ENCODE data around the gene RBM47.

RBM47 gene

GRCh38 chr4:40406340-40406739 is 223.3 kb downstream of the RBM47 start:
- Histone ChIP-seq H3K4me1 (ENCODE audit: control insufficient read depth in 2 of 2, insufficient read depth in 1 of 2, low read depth in 1 of 2, low read length in 2 of 2) (peaks cover 0 to 4% of the 10 kb centered on the region in 2 donors), H3K79me1 (ENCODE audit: low read depth, low read length) (no peaks in the 10 kb centered on the region), H3K9ac (ENCODE audit: low read depth, low read length, poor library complexity) (no peak overlapping the region), H3K27ac (replicated peaks; ENCODE audit: low read length) (no peak overlapping the region), H3K4me3 (ENCODE audit: low read length in 2 of 2) (no peak overlapping the region), H3K23ac (ENCODE audit: low read depth, low read length, poor library complexity) (no peak overlapping the region), H2BK5ac (ENCODE audit: low read length) (no peak overlapping the region), H2BK12ac (ENCODE audit: low read length) (no peak overlapping the region), H3K9me3 (replicated peaks in 1 of 2; ENCODE audit: control insufficient read depth in 2 of 2, insufficient read depth in 1 of 2, low read depth in 1 of 2, low read length in 2 of 2) (peaks cover 0 to 2% of the 10 kb centered on the region in 2 donors), H3K14ac (ENCODE audit: low read length) (no peak overlapping the region), H2BK15ac (ENCODE audit: low read length) (no peak overlapping the region), H2AFZ (ENCODE audit: low read length) (no peak overlapping the region), H4K8ac (ENCODE audit: low read depth, low read length) (no peak overlapping the region), H2BK120ac (ENCODE audit: low read depth, low read length) (no peak overlapping the region), H3K36me3 (replicated peaks in 1 of 2; ENCODE audit: control insufficient read depth in 2 of 2, insufficient read depth in 2 of 2, low read length in 2 of 2) (no peaks in the 10 kb centered on the region), H2AK5ac (ENCODE audit: low read depth, low read length) (no peak overlapping the region), H4K91ac (ENCODE audit: low read depth, low read length, poor library complexity) (no peak overlapping the region), H3K27me3 (ENCODE audit: control insufficient read depth in 3 of 3, insufficient read depth in 3 of 3, low read depth in 1 of 3, low read length in 3 of 3) (no peaks in the 10 kb centered on the region), H3K4me2 (ENCODE audit: insufficient read depth, low read length, poor library complexity, severe bottlenecking) (no peak overlapping the region), H3K4ac (ENCODE audit: low read length) (no peak overlapping the region), H3K18ac (ENCODE audit: low read length) (no peak overlapping the region)
- no CpG with 5 or more reads among the region's 4 CpGs for WGBS, 2 donors (ENCODE audit: extremely low coverage in 2 of 2, insufficient read length in 2 of 2, insufficient replicate concordance in 1 of 2)
- no peak for DNase-seq (ENCODE audit: low spot score)

- Histone ChIP-seq H3K27ac (replicated peaks; ENCODE audit: low read length) (no peak overlapping the region), H3K14ac (ENCODE audit: low read length) (no peak overlapping the region), H4K8ac (ENCODE audit: low read depth, low read length) (no peak overlapping the region), H2BK5ac (ENCODE audit: low read length) (no peak overlapping the region), H2BK120ac (ENCODE audit: low read depth, low read length) (no peak overlapping the region), H2BK12ac (ENCODE audit: low read length) (no peak overlapping the region), H4K91ac (ENCODE audit: low read depth, low read length, poor library complexity) (no peak overlapping the region), H3K18ac (ENCODE audit: low read length) (no peak overlapping the region), H3K4ac (ENCODE audit: low read length) (no peak overlapping the region), H3K79me1 (ENCODE audit: low read depth, low read length) (no peaks in the 10 kb centered on the region), H3K23ac (ENCODE audit: low read depth, low read length, poor library complexity) (no peak overlapping the region), H3K4me1 (ENCODE audit: control insufficient read depth in 2 of 2, insufficient read depth in 1 of 2, low read depth in 1 of 2, low read length in 2 of 2) (peaks cover 0 to 4% of the 10 kb centered on the region in 2 donors), H3K9ac (ENCODE audit: low read depth, low read length, poor library complexity) (no peak overlapping the region), H3K27me3 (ENCODE audit: control insufficient read depth in 3 of 3, insufficient read depth in 3 of 3, low read depth in 1 of 3, low read length in 3 of 3) (no peaks in the 10 kb centered on the region), H2BK15ac (ENCODE audit: low read length) (no peak overlapping the region), H3K36me3 (replicated peaks in 1 of 2; ENCODE audit: control insufficient read depth in 2 of 2, insufficient read depth in 2 of 2, low read length in 2 of 2) (no peaks in the 10 kb centered on the region), H3K9me3 (replicated peaks in 1 of 2; ENCODE audit: control insufficient read depth in 2 of 2, insufficient read depth in 1 of 2, low read depth in 1 of 2, low read length in 2 of 2) (peaks cover 0 to 2% of the 10 kb centered on the region in 2 donors), H3K4me3 (ENCODE audit: low read length in 2 of 2) (no peak overlapping the region), H2AFZ (ENCODE audit: low read length) (no peak overlapping the region), H3K4me2 (ENCODE audit: insufficient read depth, low read length, poor library complexity, severe bottlenecking) (no peak overlapping the region), H2AK5ac (ENCODE audit: low read depth, low read length) (no peak overlapping the region)
- no CpG with 5 or more reads among the region's 4 CpGs for WGBS, 2 donors (ENCODE audit: extremely low coverage in 2 of 2, insufficient read length in 2 of 2, insufficient replicate concordance in 1 of 2)
- no peak for DNase-seq (ENCODE audit: low spot score)
These were observed 224.5 kb downstream of the RBM47 start for GRCh38 chr4:40405193-40405592.

- peaks cover 0 to 4% of the 10 kb centered on the region in 2 donors for H3K4me1 ChIP-seq (ENCODE audit: control insufficient read depth in 2 of 2, insufficient read depth in 1 of 2, low read depth in 1 of 2, low read length in 2 of 2)
These were observed 226.6 kb downstream of the RBM47 start for GRCh38 chr4:40403081-40403480.

GRCh38 chr4:40402556-40402955 is 227.1 kb downstream of the RBM47 start:
- no peak overlapping the region for H3K23ac ChIP-seq (ENCODE audit: low read depth, low read length, poor library complexity)
- H3K27ac ChIP-seq (replicated peaks; ENCODE audit: low read length): no peak overlapping the region
- H3K4me3 ChIP-seq (ENCODE audit: low read length in 2 of 2): no peak overlapping the region
- peaks cover 0 to 4% of the 10 kb centered on the region in 2 donors for H3K4me1 ChIP-seq (ENCODE audit: control insufficient read depth in 2 of 2, insufficient read depth in 1 of 2, low read depth in 1 of 2, low read length in 2 of 2)
- H3K27me3 ChIP-seq (ENCODE audit: control insufficient read depth in 3 of 3, insufficient read depth in 3 of 3, low read depth in 1 of 3, low read length in 3 of 3): no peaks in the 10 kb centered on the region
- no peaks in the 10 kb centered on the region for H3K79me1 ChIP-seq (ENCODE audit: low read depth, low read length)
- H2BK15ac ChIP-seq (ENCODE audit: low read length): no peak overlapping the region
- H2AFZ ChIP-seq (ENCODE audit: low read length): no peak overlapping the region
- no peak overlapping the region for H3K18ac ChIP-seq (ENCODE audit: low read length)
- H4K91ac ChIP-seq (ENCODE audit: low read depth, low read length, poor library complexity): no peak overlapping the region
- no peak overlapping the region for H4K8ac ChIP-seq (ENCODE audit: low read depth, low read length)
- peaks cover 0 to 2% of the 10 kb centered on the region in 2 donors for H3K9me3 ChIP-seq (replicated peaks in 1 of 2; ENCODE audit: control insufficient read depth in 2 of 2, insufficient read depth in 1 of 2, low read depth in 1 of 2, low read length in 2 of 2)
- no peak for DNase-seq (ENCODE audit: low spot score)
- H3K36me3 ChIP-seq (replicated peaks in 1 of 2; ENCODE audit: control insufficient read depth in 2 of 2, insufficient read depth in 2 of 2, low read length in 2 of 2): no peaks in the 10 kb centered on the region
- H2BK12ac ChIP-seq (ENCODE audit: low read length): no peak overlapping the region
- no peak overlapping the region for H3K4me2 ChIP-seq (ENCODE audit: insufficient read depth, low read length, poor library complexity, severe bottlenecking)
- H3K9ac ChIP-seq (ENCODE audit: low read depth, low read length, poor library complexity): no peak overlapping the region
- no peak overlapping the region for H3K4ac ChIP-seq (ENCODE audit: low read length)
- no peak overlapping the region for H3K14ac ChIP-seq (ENCODE audit: low read length)
- WGBS, 2 donors (ENCODE audit: extremely low coverage in 2 of 2, insufficient read length in 2 of 2, insufficient replicate concordance in 1 of 2): no CpG with 5 or more reads among the region's 1 CpG
- no peak overlapping the region for H2BK120ac ChIP-seq (ENCODE audit: low read depth, low read length)
- no peak overlapping the region for H2BK5ac ChIP-seq (ENCODE audit: low read length)
- no peak overlapping the region for H2AK5ac ChIP-seq (ENCODE audit: low read depth, low read length)

More at GRCh38 chr4:40403081-40403480, 226.6 kb downstream of the RBM47 start:
- Histone ChIP-seq H3K4me2 (ENCODE audit: insufficient read depth, low read length, poor library complexity, severe bottlenecking) (no peak overlapping the region), H4K8ac (ENCODE audit: low read depth, low read length) (no peak overlapping the region), H2BK12ac (ENCODE audit: low read length) (no peak overlapping the region), H3K79me1 (ENCODE audit: low read depth, low read length) (no peaks in the 10 kb centered on the region), H3K14ac (ENCODE audit: low read length) (no peak overlapping the region), H2BK5ac (ENCODE audit: low read length) (no peak overlapping the region), H4K91ac (ENCODE audit: low read depth, low read length, poor library complexity) (no peak overlapping the region), H3K27ac (replicated peaks; ENCODE audit: low read length) (no peak overlapping the region), H3K9me3 (replicated peaks in 1 of 2; ENCODE audit: control insufficient read depth in 2 of 2, insufficient read depth in 1 of 2, low read depth in 1 of 2, low read length in 2 of 2) (peaks cover 0 to 2% of the 10 kb centered on the region in 2 donors), H3K4ac (ENCODE audit: low read length) (no peak overlapping the region), H2AFZ (ENCODE audit: low read length) (no peak overlapping the region), H2BK15ac (ENCODE audit: low read length) (no peak overlapping the region), H3K4me3 (ENCODE audit: low read length in 2 of 2) (no peak overlapping the region), H2AK5ac (ENCODE audit: low read depth, low read length) (no peak overlapping the region), H3K9ac (ENCODE audit: low read depth, low read length, poor library complexity) (no peak overlapping the region), H3K36me3 (replicated peaks in 1 of 2; ENCODE audit: control insufficient read depth in 2 of 2, insufficient read depth in 2 of 2, low read length in 2 of 2) (no peaks in the 10 kb centered on the region), H3K18ac (ENCODE audit: low read length) (no peak overlapping the region), H3K23ac (ENCODE audit: low read depth, low read length, poor library complexity) (no peak overlapping the region), H2BK120ac (ENCODE audit: low read depth, low read length) (no peak overlapping the region), H3K27me3 (ENCODE audit: control insufficient read depth in 3 of 3, insufficient read depth in 3 of 3, low read depth in 1 of 3, low read length in 3 of 3) (no peaks in the 10 kb centered on the region)
- no CpG with 5 or more reads among the region's 5 CpGs for WGBS, 2 donors (ENCODE audit: extremely low coverage in 2 of 2, insufficient read length in 2 of 2, insufficient replicate concordance in 1 of 2)
- DNase-seq (ENCODE audit: low spot score): no peak

Measured in neuronal stem cell (in vitro differentiated cells).